Smooth muscle cell of the brain vasculature (primary cell): ENCODE data around the gene LANCL3.
"Not testable (repeated sequence)": the region's sequence is repeated elsewhere in the genome, so short reads cannot be mapped to it uniquely, and the experiment has no call there.

Source experiments
- DNase-seq: peaks from one replicate; pipeline ENCODE4 v3.0.0-alpha.2; 2012; ENCODE audit warnings: low read depth, low spot score

The LANCL3 gene

GRCh38 chrX:37613933-37614332, 42.5 kb downstream of the LANCL3 start:
- no peak for DNase-seq

GRCh38 chrX:37627602-37628001, 56.1 kb downstream of the LANCL3 start:
- no peak for DNase-seq

- DNase-seq, result no peak
These were observed 66.6 kb downstream of the LANCL3 start for GRCh38 chrX:37638047-37638446.

GRCh38 chrX:37640142-37640541, 68.7 kb downstream of the LANCL3 start:
- no peak for DNase-seq

GRCh38 chrX:37641859-37642258, 70.4 kb downstream of the LANCL3 start:
- DNase-seq, result no peak

- no peak for DNase-seq
These were observed 73.2 kb downstream of the LANCL3 start for GRCh38 chrX:37644381-37645305.

- DNase-seq, result no peak
These were observed 74.8 kb downstream of the LANCL3 start for GRCh38 chrX:37646254-37646653.

- not testable (repeated sequence) for DNase-seq
These were observed 79.4 kb downstream of the LANCL3 start for GRCh38 chrX:37650879-37651278.

- no peak for DNase-seq
These were observed 80.5 kb downstream of the LANCL3 start for GRCh38 chrX:37651921-37652452.

GRCh38 chrX:37652589-37653231, 81.2 kb downstream of the LANCL3 start:
- no peak for DNase-seq

GRCh38 chrX:37653397-37654085, 82.1 kb downstream of the LANCL3 start:
- DNase-seq, result no peak

GRCh38 chrX:37658343-37659030, 87.0 kb downstream of the LANCL3 start:
- no peak for DNase-seq

- DNase-seq, result no peak
These were observed 87.6 kb downstream of the LANCL3 start for GRCh38 chrX:37659047-37659446.

GRCh38 chrX:37662181-37662580, 90.7 kb downstream of the LANCL3 start:
- no peak for DNase-seq

- peak; percentile 39 for DNase-seq
These were observed 95.1 kb downstream of the LANCL3 start for GRCh38 chrX:37666516-37666915.

- DNase-seq, result no peak
These were observed 95.7 kb downstream of the LANCL3 start for GRCh38 chrX:37667141-37667540.

- DNase-seq, result no peak
These were observed 101.1 kb downstream of the LANCL3 start for GRCh38 chrX:37672563-37672962.

GRCh38 chrX:37676811-37677210, 105.3 kb downstream of the LANCL3 start:
- no peak for DNase-seq

GRCh38 chrX:37677243-37677642, 105.8 kb downstream of the LANCL3 start:
- no peak for DNase-seq

GRCh38 chrX:37677765-37678164, 106.3 kb downstream of the LANCL3 start:
- no peak for DNase-seq

GRCh38 chrX:37678574-37678973, 107.1 kb downstream of the LANCL3 start:
- DNase-seq, result no peak
